B cell (primary cell): ENCODE results near the gene FMO4.

ENCODE experiments used
- CTCF ChIP-seq: fragments of 200-600 bp; IDR thresholded peaks from one replicate; pipeline ENCODE4 v1.8.0; 2022; ENCODE audit warnings: antibody characterized with exemption, mild to moderate bottlenecking
- EZH2 ChIP-seq: IDR thresholded peaks from 2 replicates; pipeline ENCODE4 v1.6.1; 2012; ENCODE audit warnings: borderline replicate concordance, low read depth, mild to moderate bottlenecking, moderate library complexity, low read length; ENCODE audit not compliant: insufficient read depth, poor library complexity, severe bottlenecking

- TF ChIP-seq CTCF (no peak), EZH2 (no peak)
Measured at GRCh38 chr1:171366816-171367215, 52.8 kb downstream of the FMO4 start.
